ENCODE data around the gene NRXN3. TPM values are rescaled to one million over a fixed set of nuclear protein-coding genes. Genes with fewer than 3 reads are reported as not detected.
"Not testable (repeated sequence)": the region's sequence is repeated elsewhere in the genome, so short reads cannot be mapped to it uniquely, and the experiment has no call there.

The NRXN3 gene
- polyA plus RNA-seq, 1 experiment: 1.1 TPM

GRCh38 chr14:79011091-79011919 lies 841.1 kb downstream of the NRXN3 start:
- peak; percentile 15 for DNase-seq (ENCODE audit: low read depth, low spot score)
- TF ChIP-seq CTCF (IDR thresholded peaks at IDR 0.05; ENCODE audit: low read depth, low read length): peak; percentile 42
- CTCF ChIA-PET: interaction anchor here (1.7 kb wide), 1 partner anchor 1045 kb away, joined by 10 read pairs; no protein-coding TSS in a partner anchor
- peak overlapping the region; percentile 25 for H3K27ac ChIP-seq (ENCODE audit: low read depth, low read length)
- H3K27me3 ChIP-seq (ENCODE audit: control insufficient read depth, insufficient read depth, low read length): no peaks in the 10 kb centered on the region
- H3K4me3 ChIP-seq (ENCODE audit: low read depth, low read length): no peak overlapping the region
- H3K9me3 ChIP-seq (ENCODE audit: control insufficient read depth, insufficient read depth, low read length): no peaks in the 10 kb centered on the region
- POLR2A ChIA-PET: no interaction called here

GRCh38 chr14:79011920-79012204 lies 841.7 kb downstream of the NRXN3 start:
- no peak for TF ChIP-seq CTCF (IDR thresholded peaks at IDR 0.05; ENCODE audit: low read depth, low read length)
- CTCF ChIA-PET: no interaction called here
- POLR2A ChIA-PET: no interaction called here
- Histone ChIP-seq H3K4me3 (ENCODE audit: low read depth, low read length) (no peak overlapping the region), H3K27me3 (ENCODE audit: control insufficient read depth, insufficient read depth, low read length) (no peaks in the 10 kb centered on the region), H3K27ac (ENCODE audit: low read depth, low read length) (no peak overlapping the region), H3K9me3 (ENCODE audit: control insufficient read depth, insufficient read depth, low read length) (no peaks in the 10 kb centered on the region)
- DNase-seq (ENCODE audit: low read depth, low spot score): no peak

GRCh38 chr14:79016828-79017505 lies 846.8 kb downstream of the NRXN3 start:
- no peak for TF ChIP-seq CTCF (IDR thresholded peaks at IDR 0.05; ENCODE audit: low read depth, low read length)
- Histone ChIP-seq H3K27ac (ENCODE audit: low read depth, low read length) (no peak overlapping the region), H3K27me3 (ENCODE audit: control insufficient read depth, insufficient read depth, low read length) (no peaks in the 10 kb centered on the region), H3K9me3 (ENCODE audit: control insufficient read depth, insufficient read depth, low read length) (no peaks in the 10 kb centered on the region), H3K4me3 (ENCODE audit: low read depth, low read length) (no peak overlapping the region)
- ChIA-PET CTCF (no interaction called here), POLR2A (no interaction called here)
- peak; percentile 72 for DNase-seq (ENCODE audit: low read depth, low spot score)

DNA sequence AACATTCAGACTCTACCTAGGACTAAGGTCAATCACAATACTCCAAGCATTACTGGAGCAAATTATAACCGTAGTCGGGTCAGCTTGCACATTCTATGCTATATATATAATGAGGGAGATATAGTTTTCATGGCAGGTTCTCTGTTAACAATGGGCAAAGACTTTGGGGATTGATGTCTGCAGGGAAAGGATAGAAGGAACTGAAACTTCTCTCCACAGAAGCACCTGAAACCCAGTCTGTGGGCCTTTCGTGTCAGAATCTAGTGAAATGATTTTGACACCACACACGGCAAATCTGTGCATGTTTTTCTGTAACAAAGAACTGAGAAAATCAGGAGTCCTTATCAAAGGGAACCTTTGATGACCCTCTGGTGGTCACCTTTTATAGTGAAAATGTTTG lies 847.4 kb downstream of the NRXN3 start:
- Histone ChIP-seq H3K27me3 (ENCODE audit: control insufficient read depth, insufficient read depth, low read length) (no peaks in the 10 kb centered on the region), H3K9me3 (ENCODE audit: control insufficient read depth, insufficient read depth, low read length) (no peaks in the 10 kb centered on the region), H3K27ac (ENCODE audit: low read depth, low read length) (no peak overlapping the region), H3K4me3 (ENCODE audit: low read depth, low read length) (no peak overlapping the region)
- TF ChIP-seq CTCF (IDR thresholded peaks at IDR 0.05; ENCODE audit: low read depth, low read length): no peak
- CTCF ChIA-PET: no interaction called here
- POLR2A ChIA-PET: no interaction called here
- no peak for DNase-seq (ENCODE audit: low read depth, low spot score)

- Histone ChIP-seq H3K27ac (ENCODE audit: low read depth, low read length) (no peak overlapping the region), H3K9me3 (ENCODE audit: control insufficient read depth, insufficient read depth, low read length) (no peaks in the 10 kb centered on the region), H3K4me3 (ENCODE audit: low read depth, low read length) (no peak overlapping the region), H3K27me3 (ENCODE audit: control insufficient read depth, insufficient read depth, low read length) (no peaks in the 10 kb centered on the region)
- POLR2A ChIA-PET: no interaction called here
- DNase-seq (ENCODE audit: low read depth, low spot score): peak; percentile 7
- TF ChIP-seq CTCF (IDR thresholded peaks at IDR 0.05; ENCODE audit: low read depth, low read length): no peak
- CTCF ChIA-PET: no interaction called here
Observed at GRCh38 chr14:79018836-79019235, 848.7 kb downstream of the NRXN3 start.

- H3K9me3 ChIP-seq (ENCODE audit: control insufficient read depth, insufficient read depth, low read length); H3K27me3 ChIP-seq (ENCODE audit: control insufficient read depth, insufficient read depth, low read length); CTCF ChIA-PET; POLR2A ChIA-PET; DNase-seq (ENCODE audit: low read depth, low spot score); H3K4me3 ChIP-seq (ENCODE audit: low read depth, low read length); H3K27ac ChIP-seq (ENCODE audit: low read depth, low read length): not testable (repeated sequence)
Observed at GRCh38 chr14:79019898-79020297, 849.7 kb downstream of the NRXN3 start.

All from AG04450 (cell line).